SK-N-SH (cell line): ENCODE results near the gene SPINK5. TPM values are rescaled to one million over a fixed set of nuclear protein-coding genes. Genes with fewer than 3 reads are reported as not detected.

Source experiments
- CTCF ChIA-PET: fragments of 300-600, 350-600 bp; formaldehyde crosslinking; extraction: SDS; loops from one replicate; lab custom pipeline; 2021; lab: Yijun Ruan, JAX
- POLR2A ChIA-PET: fragments of 350-600 bp; sonication (Branson Sonifier 250); formaldehyde crosslinking; extraction: SDS; loops from one replicate; lab custom pipeline; 2020; ENCODE audit warnings: antibody characterized with exemption, inconsistent platforms; lab: Yijun Ruan, JAX
- DNase-seq: peaks from one replicate; pipeline ENCODE4 v3.0.0; 2012
- H2AFZ ChIP-seq: fragments of 200-600 bp; sonication (generic); 2 replicates; pipeline ENCODE4 v1.8.1; 2016; ENCODE audit warnings: antibody characterized with exemption, mild to moderate bottlenecking, low read depth
- H3F3A ChIP-seq: fragments of 200-600 bp; sonication (generic); replicated peaks from 2 replicates; pipeline ENCODE3; 2016; ENCODE audit warnings: antibody characterized with exemption, mild to moderate bottlenecking; ENCODE audit not compliant: insufficient read depth
- H3K27ac ChIP-seq, 2 experiments: fragments of 200-500 bp in 1 of 2; fragments of 200-600 bp in 1 of 2; sonication (Bioruptor generic) in 1 of 2; sonication (generic), shearing (Covaris generic) in 1 of 2; 2 replicates each; pipeline versions ENCODE4 v1.5.1 to v1.6.1; 2014 to 2016; ENCODE audit warnings: low read depth in 2 of 2, inconsistent platforms in 1 of 2, low read length in 1 of 2, mild to moderate bottlenecking in 1 of 2, mixed read lengths in 1 of 2
- H3K27me3 ChIP-seq: fragments of 200-600 bp; sonication (generic), shearing (Covaris generic); 2 replicates; pipeline ENCODE4 v1.6.1; 2016; ENCODE audit warnings: mixed run types; ENCODE audit not compliant: insufficient read depth
- H3K36me3 ChIP-seq, 2 experiments: fragments of 200-500 bp in 1 of 2; fragments of 200-600 bp in 1 of 2; sonication (Bioruptor generic) in 1 of 2; sonication (generic) in 1 of 2; replicated peaks in 1 of 2; 2 replicates each; pipeline versions ENCODE3 to v1.5.1; 2014 to 2016; ENCODE audit warnings: low read length in 1 of 2, mild to moderate bottlenecking in 1 of 2; ENCODE audit not compliant: insufficient read depth in 2 of 2, control insufficient read depth in 1 of 2
- H3K4me1 ChIP-seq, 2 experiments: fragments of 200-500 bp in 1 of 2; fragments of 200-600 bp in 1 of 2; sonication (Bioruptor generic) in 1 of 2; sonication (generic), shearing (Covaris generic) in 1 of 2; 2 replicates each; pipeline versions ENCODE4 v1.5.1 to v1.6.1; 2014 to 2016; ENCODE audit warnings: low read depth in 1 of 2, low read length in 1 of 2, mixed run types in 1 of 2; ENCODE audit not compliant: insufficient read depth in 2 of 2, control insufficient read depth in 1 of 2
- H3K4me2 ChIP-seq: fragments of 200-600 bp; sonication (generic), shearing (Covaris generic); 2 replicates; pipeline ENCODE4 v1.6.1; 2017; ENCODE audit warnings: mixed run types
- H3K4me3 ChIP-seq, 2 experiments: fragments of 200-500 bp in 1 of 2; fragments of 200-600 bp in 1 of 2; sonication (Bioruptor generic) in 1 of 2; sonication (generic), shearing (Covaris generic) in 1 of 2; 2 replicates each; pipeline versions ENCODE4 v1.5.1 to v1.8.1; 2014 to 2016; ENCODE audit warnings: low read depth in 2 of 2, inconsistent platforms in 1 of 2, low read length in 1 of 2, mild to moderate bottlenecking in 1 of 2, mixed read lengths in 1 of 2, moderate library complexity in 1 of 2
- H3K79me2 ChIP-seq: fragments of 200-600 bp; sonication (generic); 2 replicates; pipeline ENCODE4 v1.8.1; 2017; ENCODE audit warnings: mild to moderate bottlenecking; ENCODE audit not compliant: insufficient read depth
- H3K9ac ChIP-seq: fragments of 200-600 bp; sonication (generic); 2 replicates; pipeline ENCODE4 v1.6.1; 2017; ENCODE audit warnings: mixed run types
- H3K9me2 ChIP-seq: fragments of 200-600 bp; sonication (generic); 2 replicates; pipeline ENCODE4 v1.6.1; 2017; ENCODE audit warnings: mixed run types
- H3K9me3 ChIP-seq: fragments of 200-600 bp; sonication (generic); 2 replicates; pipeline ENCODE4 v1.6.1; 2017; ENCODE audit warnings: mixed run types, mild to moderate bottlenecking, moderate library complexity
- H4K20me1 ChIP-seq: fragments of 200-600 bp; sonication (generic); 2 replicates; pipeline ENCODE4 v1.6.1; 2017; ENCODE audit warnings: mild to moderate bottlenecking, mixed run types; ENCODE audit not compliant: insufficient read depth
- CTCF ChIP-seq: fragments of 200-600 bp; sonication (generic); IDR thresholded peaks from 2 replicates; pipeline ENCODE4 v1.6.1; 2017; ENCODE audit warnings: antibody characterized with exemption, mild to moderate bottlenecking, moderate library complexity
- ELF1 ChIP-seq: IDR thresholded peaks from 2 replicates; pipeline ENCODE4 v1.4.0; 2012
- EZH2phosphoT487 ChIP-seq: fragments of 200-600 bp; sonication (generic); IDR thresholded peaks from 2 replicates; pipeline ENCODE4 v1.6.1; 2017; ENCODE audit warnings: low read depth, mixed run types, mild to moderate bottlenecking, antibody characterized with exemption, moderate library complexity, borderline replicate concordance
- FOSL2 ChIP-seq: IDR thresholded peaks from 2 replicates; pipeline ENCODE4 v1.4.0; 2012; ENCODE audit warnings: low read depth, mild to moderate bottlenecking, moderate library complexity, borderline replicate concordance
- GABPA ChIP-seq: IDR thresholded peaks from 2 replicates; pipeline ENCODE4 v1.4.0; 2012; ENCODE audit warnings: low read depth, mild to moderate bottlenecking
- GATA2 ChIP-seq: sonication (generic); formaldehyde crosslinking; IDR thresholded peaks from 2 replicates; pipeline ENCODE4 v1.5.0; 2020; ENCODE audit warnings: mild to moderate bottlenecking, missing genetic modification reagents
- JUND ChIP-seq: IDR thresholded peaks from 2 replicates; pipeline ENCODE4 v1.4.0; 2012
- MEF2A ChIP-seq: IDR thresholded peaks from 2 replicates; pipeline ENCODE4 v1.4.0; 2012; ENCODE audit warnings: low read depth, borderline replicate concordance
- MXI1 ChIP-seq: IDR thresholded peaks from 2 replicates; pipeline ENCODE4 v1.6.1; 2012; ENCODE audit warnings: mild to moderate bottlenecking, low read depth, low read length, improper control_type of control experiment
- NFIC ChIP-seq: IDR thresholded peaks from 2 replicates; pipeline ENCODE4 v1.4.0; 2012; ENCODE audit warnings: borderline replicate concordance
- NRF1 ChIP-seq: IDR thresholded peaks from 2 replicates; pipeline ENCODE4 v1.6.1; 2012; ENCODE audit warnings: low read depth, mild to moderate bottlenecking, low read length
- RXRA ChIP-seq: IDR thresholded peaks from 2 replicates; pipeline ENCODE4 v1.4.0; 2012; ENCODE audit warnings: low read depth, mild to moderate bottlenecking, borderline replicate concordance
- TAF1 ChIP-seq: IDR thresholded peaks from 2 replicates; pipeline ENCODE4 v1.6.1; 2012; ENCODE audit warnings: low read depth, mild to moderate bottlenecking, low read length, moderate library complexity, borderline replicate concordance
- TEAD4 ChIP-seq: IDR thresholded peaks from 2 replicates; pipeline ENCODE4 v1.4.0; 2012; ENCODE audit warnings: mild to moderate bottlenecking, borderline replicate concordance; ENCODE audit not compliant: insufficient read depth
- USF1 ChIP-seq: IDR thresholded peaks from 2 replicates; pipeline ENCODE4 v1.4.0; 2012; ENCODE audit warnings: low read depth, borderline replicate concordance
- USF2 ChIP-seq: fragments of 150-350 bp; IDR thresholded peaks from 2 replicates; pipeline ENCODE4 v1.6.1; 2017; ENCODE audit warnings: antibody characterized with exemption, low read length, low read depth, borderline replicate concordance
- YY1 ChIP-seq: IDR thresholded peaks from 2 replicates; pipeline ENCODE4 v1.4.0; 2012; ENCODE audit warnings: low read depth, mild to moderate bottlenecking
- WGBS: methylation state at CpG from one replicate; pipeline ENCODE4 v1.1.6; 2017; ENCODE audit warnings: low lambda C conversion rate; 5-methylcytosine and 5-hydroxymethylcytosine counted together
- polyA plus RNA-seq, 3 experiments: library from polyadenylated mRNA; depleted of rRNA; stranded (reverse); fragments of >200 nt; gene quantifications; 2 replicates each; pipeline ENCODE4 v1.2.3, GENCODE V29; 2012

SPINK5 gene
- polyA plus RNA-seq, 1 of the 3 experiments (the other 2 are of a cell fraction) = not detected

GRCh38 chr5:148072207-148072606 is 8.4 kb downstream of the SPINK5 start:
- H2AFZ ChIP-seq = no peak overlapping the region
- no peaks in the 10 kb centered on the region for H3K27me3 ChIP-seq
- no peaks in the 10 kb centered on the region for H3K36me3 ChIP-seq
- POLR2A ChIA-PET = no interaction called here
- no peak overlapping the region for H3K27ac ChIP-seq
- no peaks in the 10 kb centered on the region for H4K20me1 ChIP-seq
- H3K4me2 ChIP-seq = no peak overlapping the region
- TF ChIP-seq GABPA (no peak), TEAD4 (no peak), RXRA (no peak), MEF2A (no peak)
- TF ChIP-seq, all 33 proteins: peak for 0
- Histone ChIP-seq H3K9me3 (no peaks in the 10 kb centered on the region), H3K79me2 (no peaks in the 10 kb centered on the region), H3K4me3 (no peak overlapping the region), H3F3A (no peaks in the 10 kb centered on the region), H3K9me2 (no peaks in the 10 kb centered on the region), H3K9ac (no peak overlapping the region), H3K4me1 (no peaks in the 10 kb centered on the region)
- CTCF ChIA-PET = no interaction called here
- WGBS = 54% methylated on average over 2 of the region's 2 CpGs
- no peak for DNase-seq

GRCh38 chr5:148075529-148075928 is 11.7 kb downstream of the SPINK5 start:
- Histone ChIP-seq H3K9me3 (no peaks in the 10 kb centered on the region), H3K4me1 (no peaks in the 10 kb centered on the region), H3K36me3 (no peaks in the 10 kb centered on the region), H3K9ac (no peak overlapping the region), H3K9me2 (no peaks in the 10 kb centered on the region), H3K79me2 (no peaks in the 10 kb centered on the region), H3K27ac (no peak overlapping the region), H2AFZ (no peak overlapping the region), H3F3A (no peaks in the 10 kb centered on the region), H3K4me2 (no peak overlapping the region), H3K4me3 (no peak overlapping the region), H3K27me3 (no peaks in the 10 kb centered on the region), H4K20me1 (no peaks in the 10 kb centered on the region)
- WGBS = 5% methylated on average over 2 of the region's 2 CpGs
- TF ChIP-seq MXI1 = no peak
- TF ChIP-seq NFIC = no peak
- TF ChIP-seq EZH2phosphoT487 = no peak
- no peak for TF ChIP-seq ELF1
- no peak for TF ChIP-seq YY1
- TF ChIP-seq GATA2 (CRISPR knock-in tag) = no peak
- TF ChIP-seq RXRA = no peak
- TF ChIP-seq FOSL2 = no peak
- TF ChIP-seq TAF1 = no peak
- TF ChIP-seq USF1 = no peak
- TF ChIP-seq JUND = no peak
- no peak for TF ChIP-seq CTCF
- TF ChIP-seq USF2 = no peak
- TF ChIP-seq NRF1 = no peak
- DNase-seq = no peak
- CTCF ChIA-PET = interaction anchor here (1.4 kb wide), 1 partner anchor 9 kb away, joined by 4 read pairs; no protein-coding TSS in a partner anchor
- POLR2A ChIA-PET = no interaction called here
